Thoracic aorta (tissue), 2 donors: ENCODE results near the gene TYW1. TPM values are rescaled to one million over a fixed set of nuclear protein-coding genes. Genes with fewer than 3 reads are reported as not detected.
"Not testable (repeated sequence)": the region's sequence is repeated elsewhere in the genome, so short reads cannot be mapped to it uniquely, and the experiment has no call there.

Experiments
- ATAC-seq: fragments of 150-250 bp; one replicate; pipeline ENCODE4 v1.8.0; 2017; ENCODE audit warnings: low read depth; ENCODE audit not compliant: insufficient number of reproducible peaks, low FRiP score
- DNase-seq: peaks from one replicate; pipeline ENCODE4 v3.0.0-alpha.2; 2020; ENCODE audit warnings: low spot score
- H3K27ac ChIP-seq, 2 donors: fragments of 200-600 bp; sonication (generic); 1 replicate in 1 of 2; 2 replicates in 1 of 2; pipeline ENCODE4 v1.5.1; 2016; ENCODE audit warnings: mild to moderate bottlenecking in 2 of 2, moderate library complexity in 2 of 2
- H3K27me3 ChIP-seq: fragments of 200-600 bp; sonication (generic); replicated peaks from 2 replicates; pipeline ENCODE4 v1.6.0; 2016; ENCODE audit warnings: mild to moderate bottlenecking; ENCODE audit not compliant: insufficient read depth
- H3K36me3 ChIP-seq: fragments of 200-600 bp; sonication (generic); one replicate; pipeline ENCODE4 v1.5.1; 2016
- H3K4me1 ChIP-seq, 2 donors: fragments of 200-600 bp; sonication (generic); 1 replicate in 1 of 2; 2 replicates in 1 of 2; pipeline versions ENCODE4 v1.5.1 to v1.6.0; 2016; ENCODE audit warnings: low read depth in 2 of 2, mild to moderate bottlenecking in 1 of 2; ENCODE audit not compliant: control insufficient read depth in 1 of 2
- H3K4me3 ChIP-seq: fragments of 200-600 bp; sonication (generic); 2 replicates; pipeline ENCODE4 v1.5.1; 2016; ENCODE audit warnings: mild to moderate bottlenecking
- H3K9me3 ChIP-seq: fragments of 200-600 bp; sonication (generic); 2 replicates; pipeline ENCODE4 v1.5.1; 2016
- total RNA-seq, 2 donors: library from RNA; depleted of rRNA; stranded (reverse); fragments of >200 nt; gene quantifications; one replicate each; pipeline versions ENCODE4 v1.1.0 to v1.2.3, GENCODE V29; 2016

The TYW1 gene
- total RNA-seq, 2 donors from 2014 or later, result 64.3 to 91.0 TPM

- H3K9me3 ChIP-seq, DNase-seq, H3K4me3 ChIP-seq, H3K36me3 ChIP-seq, ATAC-seq, H3K27ac ChIP-seq, H3K4me1 ChIP-seq, H3K27me3 ChIP-seq: not testable (repeated sequence)
Measured at GRCh38 chr7:67135617-67136486, 139.2 kb downstream of the TYW1 start.

GRCh38 chr7:67137489-67137888, 140.9 kb downstream of the TYW1 start:
- H3K27ac ChIP-seq, H3K36me3 ChIP-seq, H3K4me1 ChIP-seq, H3K4me3 ChIP-seq, H3K9me3 ChIP-seq, ATAC-seq, DNase-seq, H3K27me3 ChIP-seq: not testable (repeated sequence)

GRCh38 chr7:67139876-67140275, 143.2 kb downstream of the TYW1 start:
- not testable (repeated sequence) for H3K27me3 ChIP-seq, ATAC-seq, H3K4me3 ChIP-seq, H3K36me3 ChIP-seq, H3K9me3 ChIP-seq, DNase-seq, H3K4me1 ChIP-seq, H3K27ac ChIP-seq

- H3K27me3 ChIP-seq, H3K4me3 ChIP-seq, H3K4me1 ChIP-seq, H3K27ac ChIP-seq, ATAC-seq, H3K36me3 ChIP-seq, DNase-seq, H3K9me3 ChIP-seq: not testable (repeated sequence)
Measured at GRCh38 chr7:67141001-67141400, 144.4 kb downstream of the TYW1 start.

- H3K4me1 ChIP-seq, H3K4me3 ChIP-seq, DNase-seq, H3K9me3 ChIP-seq, ATAC-seq, H3K27ac ChIP-seq, H3K27me3 ChIP-seq, H3K36me3 ChIP-seq: not testable (repeated sequence)
Measured at GRCh38 chr7:67143091-67143786, 146.6 kb downstream of the TYW1 start.

- DNase-seq, H3K4me3 ChIP-seq, H3K36me3 ChIP-seq, H3K4me1 ChIP-seq, H3K9me3 ChIP-seq, H3K27ac ChIP-seq, H3K27me3 ChIP-seq, ATAC-seq: not testable (repeated sequence)
Measured at GRCh38 chr7:67145581-67146193, 149.1 kb downstream of the TYW1 start.

- DNase-seq, result not testable (repeated sequence)
Measured at GRCh38 chr7:67149131-67149530, 152.5 kb downstream of the TYW1 start.

GRCh38 chr7:67154374-67154773, 157.7 kb downstream of the TYW1 start:
- not testable (repeated sequence) for H3K4me1 ChIP-seq, H3K27ac ChIP-seq, H3K9me3 ChIP-seq, H3K36me3 ChIP-seq, H3K4me3 ChIP-seq, ATAC-seq, DNase-seq, H3K27me3 ChIP-seq

More at GRCh38 chr7:67149131-67149530, 152.5 kb downstream of the TYW1 start:
- not testable (repeated sequence) for H3K9me3 ChIP-seq, H3K27me3 ChIP-seq, ATAC-seq, H3K27ac ChIP-seq, H3K4me3 ChIP-seq, H3K4me1 ChIP-seq, H3K36me3 ChIP-seq

GRCh38 chr7:67156064-67156463, 159.4 kb downstream of the TYW1 start:
- not testable (repeated sequence) for H3K27me3 ChIP-seq, H3K9me3 ChIP-seq, H3K36me3 ChIP-seq, H3K4me1 ChIP-seq, H3K27ac ChIP-seq, H3K4me3 ChIP-seq, DNase-seq, ATAC-seq

- ATAC-seq, DNase-seq, H3K36me3 ChIP-seq: not testable (repeated sequence)
Measured at GRCh38 chr7:67163285-67163684, 166.7 kb downstream of the TYW1 start.

GRCh38 chr7:67171151-67171550, 174.5 kb downstream of the TYW1 start:
- ATAC-seq, H3K27ac ChIP-seq: not testable (repeated sequence)

More at GRCh38 chr7:67163285-67163684, 166.7 kb downstream of the TYW1 start:
- H3K4me3 ChIP-seq, H3K27ac ChIP-seq, H3K27me3 ChIP-seq, H3K4me1 ChIP-seq, H3K9me3 ChIP-seq: not testable (repeated sequence)

GRCh38 chr7:67176730-67177129, 180.1 kb downstream of the TYW1 start:
- ATAC-seq, H3K4me3 ChIP-seq, H3K27me3 ChIP-seq, H3K27ac ChIP-seq, H3K9me3 ChIP-seq, H3K36me3 ChIP-seq, H3K4me1 ChIP-seq, DNase-seq: not testable (repeated sequence)

More at GRCh38 chr7:67171151-67171550, 174.5 kb downstream of the TYW1 start:
- not testable (repeated sequence) for DNase-seq, H3K4me1 ChIP-seq, H3K36me3 ChIP-seq, H3K4me3 ChIP-seq, H3K27me3 ChIP-seq, H3K9me3 ChIP-seq
